Transverse colon (tissue), 4 donors: ENCODE results near the gene GRIK4.

ENCODE experiments used
- POLR2A ChIP-seq: fragments of 450-650 bp; IDR thresholded peaks from one replicate; pipeline ENCODE4 v1.6.1; 2016; ENCODE audit warnings: antibody characterized with exemption, mild to moderate bottlenecking, moderate library complexity
- POLR2AphosphoS5 ChIP-seq, 3 donors: sonication (generic); formaldehyde crosslinking; IDR thresholded peaks; one replicate each; pipeline ENCODE4 v1.6.1; 2016; ENCODE audit warnings: antibody characterized with exemption in 3 of 3
- TF ChIP-seq, protein P1 (sequence below), 5 experiments: fragments of 200-600 bp in 3 of 5; fragments of 450-650 bp in 2 of 5; sonication (generic) in 3 of 5; IDR thresholded peaks; 1 replicate in 2 of 5; 2 replicates in 3 of 5; pipeline ENCODE4 v1.5.1; 2016 to 2017; ENCODE audit warnings: antibody characterized with exemption in 5 of 5, inconsistent platforms in 3 of 5, mild to moderate bottlenecking in 2 of 5, moderate library complexity in 1 of 5

DNA sequence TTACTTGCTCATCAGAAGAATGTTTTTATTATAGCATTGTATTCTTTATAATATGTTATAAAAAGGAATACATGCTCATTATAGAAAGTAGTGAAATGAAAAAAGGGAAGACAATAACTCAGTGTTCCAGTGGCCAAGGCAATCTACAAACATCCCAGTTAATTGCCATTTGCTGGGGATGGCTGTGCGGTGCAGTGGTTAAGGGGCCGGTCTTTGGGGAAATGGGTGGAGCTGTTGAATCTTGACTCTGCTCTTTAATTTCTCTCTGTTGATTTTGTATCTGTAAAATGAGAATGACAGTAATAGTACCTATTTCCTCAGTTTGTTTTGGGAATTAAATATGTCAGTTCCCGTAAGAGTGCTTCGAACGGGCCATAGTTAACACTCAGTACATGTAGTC is 299.7 kb downstream of the GRIK4 start:
- TF ChIP-seq, protein P1, sequence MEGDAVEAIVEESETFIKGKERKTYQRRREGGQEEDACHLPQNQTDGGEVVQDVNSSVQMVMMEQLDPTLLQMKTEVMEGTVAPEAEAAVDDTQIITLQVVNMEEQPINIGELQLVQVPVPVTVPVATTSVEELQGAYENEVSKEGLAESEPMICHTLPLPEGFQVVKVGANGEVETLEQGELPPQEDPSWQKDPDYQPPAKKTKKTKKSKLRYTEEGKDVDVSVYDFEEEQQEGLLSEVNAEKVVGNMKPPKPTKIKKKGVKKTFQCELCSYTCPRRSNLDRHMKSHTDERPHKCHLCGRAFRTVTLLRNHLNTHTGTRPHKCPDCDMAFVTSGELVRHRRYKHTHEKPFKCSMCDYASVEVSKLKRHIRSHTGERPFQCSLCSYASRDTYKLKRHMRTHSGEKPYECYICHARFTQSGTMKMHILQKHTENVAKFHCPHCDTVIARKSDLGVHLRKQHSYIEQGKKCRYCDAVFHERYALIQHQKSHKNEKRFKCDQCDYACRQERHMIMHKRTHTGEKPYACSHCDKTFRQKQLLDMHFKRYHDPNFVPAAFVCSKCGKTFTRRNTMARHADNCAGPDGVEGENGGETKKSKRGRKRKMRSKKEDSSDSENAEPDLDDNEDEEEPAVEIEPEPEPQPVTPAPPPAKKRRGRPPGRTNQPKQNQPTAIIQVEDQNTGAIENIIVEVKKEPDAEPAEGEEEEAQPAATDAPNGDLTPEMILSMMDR (IDR thresholded peaks at IDR 0.05): no peak
- TF ChIP-seq POLR2A (no peak), POLR2AphosphoS5 (IDR thresholded peaks at IDR 0.05) (no peak)
